Left lobe of liver (tissue), 2 donors: ENCODE measurements around the gene BHLHA9. TPM values are rescaled to one million over a fixed set of nuclear protein-coding genes. Genes with fewer than 3 reads are reported as not detected.

Experiments
- ATAC-seq: fragments of 200-7000 bp; cut with Tn5 transposase; one replicate; pipeline ENCODE4 v1.9.1; 2020; ENCODE audit warnings: mild to moderate bottlenecking, moderate library complexity
- DNase-seq: peaks from one replicate; pipeline ENCODE4 v3.0.0-alpha.2; 2020; ENCODE audit warnings: low spot score
- total RNA-seq: library from RNA; stranded (reverse); gene quantifications from one replicate; pipeline ENCODE4 v1.2.1, GENCODE V29; 2021
- donor health status: DM: no; HTN: no; CAD: no; lungs with moderate emphysema.
- donor health status: DM: no; HTN: yes; CAD: no.

BHLHA9 gene
- total RNA-seq, 1 donor from 2014 or later = 0.20 TPM

DNA sequence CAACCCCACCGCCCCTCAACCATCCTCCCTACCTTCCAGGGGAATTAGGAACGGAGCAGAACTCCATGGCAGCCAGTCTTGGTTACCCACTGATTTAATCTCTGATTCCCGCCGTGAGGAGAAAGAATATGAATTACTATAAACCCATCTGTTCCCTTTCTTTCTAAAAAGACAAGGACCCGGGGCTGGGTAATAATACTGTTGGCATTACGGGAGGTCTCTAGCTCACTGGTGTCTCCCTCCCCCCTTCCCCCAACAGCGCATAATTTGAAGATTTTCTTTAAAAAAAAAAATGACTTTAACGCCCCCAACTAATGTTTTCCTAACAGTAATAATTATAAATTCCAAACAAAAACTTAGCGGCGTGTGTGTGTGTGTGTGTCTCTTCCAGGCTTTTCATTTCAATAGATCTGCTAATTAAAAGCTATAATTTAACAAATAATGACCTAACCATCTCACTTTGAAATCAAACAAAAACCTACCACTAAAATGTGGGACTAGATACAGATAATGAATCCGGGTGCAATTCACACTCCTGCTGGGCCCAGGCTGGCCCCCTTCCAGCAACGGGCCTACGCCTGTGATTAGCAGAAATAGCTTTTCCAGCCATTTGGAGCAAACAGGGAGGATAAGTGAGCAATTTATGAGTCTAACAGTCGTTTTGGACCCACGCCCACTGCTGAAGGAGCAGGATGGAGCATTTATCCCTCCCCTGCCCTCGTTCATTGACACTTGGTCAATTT, 18.2 kb upstream of the BHLHA9 start:
- no peak for DNase-seq
- no peak for ATAC-seq

- no peak for ATAC-seq
- DNase-seq = no peak
These were observed 15.2 kb upstream of the BHLHA9 start for GRCh38 chr17:1255041-1255440.

DNA sequence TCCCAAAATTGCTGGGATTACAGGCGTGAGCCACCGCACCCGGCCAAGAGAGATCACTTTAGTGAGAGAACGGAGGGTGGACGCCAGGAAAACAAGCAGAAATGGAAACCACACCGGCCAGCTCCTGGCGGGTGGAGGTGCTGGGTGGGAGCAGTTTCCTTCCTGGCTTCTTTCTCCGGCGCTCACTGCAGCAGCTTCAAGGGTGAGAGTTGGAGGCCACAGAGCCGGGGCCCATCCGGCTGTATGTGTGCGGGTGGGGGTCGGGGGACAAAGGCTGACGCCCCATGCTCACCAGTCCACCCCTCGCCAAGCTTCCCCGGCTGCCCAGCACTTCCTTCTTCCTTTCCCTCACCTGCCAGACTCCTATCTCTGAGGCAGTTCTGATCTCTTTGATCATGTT, 13.5 kb upstream of the BHLHA9 start:
- DNase-seq = no peak
- no peak for ATAC-seq

DNA sequence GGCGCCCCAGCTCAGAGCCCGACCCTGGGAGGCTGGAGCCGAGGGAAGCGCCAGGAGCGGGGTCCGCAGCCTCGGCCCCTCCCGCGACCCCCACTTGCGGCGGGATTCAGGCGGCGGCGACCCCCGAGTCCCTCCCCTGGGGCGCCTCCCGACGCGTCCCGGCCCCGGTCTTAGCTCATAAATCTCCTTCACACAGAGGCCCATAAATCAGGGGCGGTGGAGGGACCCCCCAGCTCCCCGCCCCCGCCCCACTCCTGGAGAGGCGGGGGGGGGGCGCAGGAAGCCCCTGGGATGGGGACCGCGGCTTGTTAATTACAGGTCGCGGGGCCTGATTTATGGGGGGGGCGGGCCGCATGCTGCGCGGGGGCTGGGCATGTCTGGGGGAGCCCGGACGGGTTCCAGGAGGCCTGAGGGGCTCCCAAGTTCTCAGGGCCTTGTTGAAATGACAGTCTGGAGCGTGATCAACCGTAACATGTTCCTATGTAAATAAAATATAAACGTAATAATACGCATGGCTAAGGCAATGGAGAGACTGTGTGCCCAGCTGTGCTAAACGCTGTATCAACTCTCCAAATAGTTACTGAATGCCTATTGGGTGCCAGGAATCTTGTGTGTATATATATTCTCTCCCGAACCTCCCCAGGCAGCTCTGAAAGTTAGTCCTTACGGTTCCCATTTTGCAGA, 10.0 kb upstream of the BHLHA9 start:
- DNase-seq = no peak
- no peak for ATAC-seq

- no peak for DNase-seq
- ATAC-seq = no peak
These were observed 9.5 kb upstream of the BHLHA9 start for GRCh38 chr17:1260770-1261161.

DNA sequence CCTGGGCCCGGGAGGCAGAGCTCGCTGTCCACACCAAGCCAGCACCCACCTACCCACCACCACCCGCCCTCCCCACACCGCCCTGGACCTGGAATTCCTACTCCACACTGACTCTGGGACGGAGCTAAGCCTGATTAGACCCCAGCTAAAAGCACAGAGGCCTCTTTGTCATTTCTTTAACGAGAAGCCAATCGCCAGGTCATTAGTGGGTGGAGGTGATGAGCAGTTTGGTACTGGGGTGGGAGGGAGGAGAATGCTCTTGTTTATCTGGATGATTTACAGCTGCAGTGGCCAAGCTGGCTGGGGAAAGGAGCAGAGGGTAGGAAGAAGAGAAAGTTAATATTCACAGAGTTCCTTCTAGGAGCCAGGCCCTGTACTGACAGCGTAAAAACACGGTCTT, 6.0 kb upstream of the BHLHA9 start:
- ATAC-seq (no peak), DNase-seq (no peak)

GRCh38 chr17:1267471-1267943, 2.7 kb upstream of the BHLHA9 start:
- ATAC-seq = peak; percentile 20

GRCh38 chr17:1271030-1271423, 783 bp downstream of the BHLHA9 start:
- DNase-seq (no peak), ATAC-seq (no peak)

More at GRCh38 chr17:1267471-1267943, 2.7 kb upstream of the BHLHA9 start:
- DNase-seq = no peak

- ATAC-seq (no peak), DNase-seq (no peak)
These were observed 1.2 kb downstream of the BHLHA9 start for GRCh38 chr17:1271441-1271840.

GRCh38 chr17:1272701-1273100, 2.5 kb downstream of the BHLHA9 start:
- ATAC-seq (no peak), DNase-seq (no peak)

DNA sequence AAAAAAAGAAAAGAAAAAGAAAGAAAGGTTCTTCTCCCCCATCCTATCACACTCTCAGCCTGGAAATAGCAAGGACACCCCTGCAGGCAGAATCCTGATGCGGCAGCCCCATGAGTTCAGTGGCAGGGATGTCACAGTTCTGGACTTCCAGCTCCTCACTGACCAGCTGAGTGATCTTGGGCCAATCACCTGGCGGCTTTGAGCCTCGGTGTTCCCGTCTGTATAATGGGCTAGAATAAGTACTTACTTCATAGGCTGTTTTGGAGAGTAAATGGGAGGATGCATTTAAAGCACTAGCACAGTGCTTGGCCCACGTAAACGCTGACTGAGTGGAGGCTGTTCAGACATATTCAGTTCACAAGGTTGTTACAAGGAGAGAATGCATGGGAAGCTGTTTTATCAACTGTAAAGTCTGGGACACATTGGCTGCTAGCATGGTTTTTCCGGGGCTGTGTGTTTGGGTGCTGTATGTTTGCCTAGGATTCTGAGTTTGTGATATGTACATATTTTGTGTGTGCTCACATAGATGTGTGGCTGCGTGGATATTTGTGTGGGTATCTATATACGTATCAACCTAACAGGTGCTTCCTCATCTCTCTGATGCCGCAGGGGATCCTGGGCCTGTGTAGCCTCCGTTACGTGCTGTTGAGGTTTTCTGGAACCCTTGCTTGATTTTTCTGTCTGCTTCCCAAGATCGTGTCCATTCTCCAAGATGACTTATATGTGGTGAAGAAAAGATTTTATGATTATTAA, 3.4 kb downstream of the BHLHA9 start:
- ATAC-seq = no peak
- DNase-seq = no peak

DNA sequence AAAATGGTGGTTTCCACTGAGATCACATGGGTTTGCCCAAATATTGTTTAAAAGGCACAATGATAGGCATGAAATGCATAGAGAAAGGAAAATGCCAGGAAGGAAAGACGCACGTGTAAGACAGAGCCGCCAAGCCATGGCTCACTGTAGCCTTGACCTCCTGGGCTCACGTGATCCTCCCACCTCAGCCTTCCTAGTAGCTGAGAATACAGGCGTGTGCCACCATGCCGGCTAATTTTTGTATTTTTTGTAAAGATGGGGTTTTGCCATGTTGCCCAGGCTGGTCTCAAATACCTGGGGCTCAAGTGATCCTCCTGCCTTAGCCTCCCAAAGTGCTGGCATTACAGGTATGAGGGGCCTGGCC, 4.0 kb downstream of the BHLHA9 start:
- DNase-seq = no peak
- no peak for ATAC-seq

DNA sequence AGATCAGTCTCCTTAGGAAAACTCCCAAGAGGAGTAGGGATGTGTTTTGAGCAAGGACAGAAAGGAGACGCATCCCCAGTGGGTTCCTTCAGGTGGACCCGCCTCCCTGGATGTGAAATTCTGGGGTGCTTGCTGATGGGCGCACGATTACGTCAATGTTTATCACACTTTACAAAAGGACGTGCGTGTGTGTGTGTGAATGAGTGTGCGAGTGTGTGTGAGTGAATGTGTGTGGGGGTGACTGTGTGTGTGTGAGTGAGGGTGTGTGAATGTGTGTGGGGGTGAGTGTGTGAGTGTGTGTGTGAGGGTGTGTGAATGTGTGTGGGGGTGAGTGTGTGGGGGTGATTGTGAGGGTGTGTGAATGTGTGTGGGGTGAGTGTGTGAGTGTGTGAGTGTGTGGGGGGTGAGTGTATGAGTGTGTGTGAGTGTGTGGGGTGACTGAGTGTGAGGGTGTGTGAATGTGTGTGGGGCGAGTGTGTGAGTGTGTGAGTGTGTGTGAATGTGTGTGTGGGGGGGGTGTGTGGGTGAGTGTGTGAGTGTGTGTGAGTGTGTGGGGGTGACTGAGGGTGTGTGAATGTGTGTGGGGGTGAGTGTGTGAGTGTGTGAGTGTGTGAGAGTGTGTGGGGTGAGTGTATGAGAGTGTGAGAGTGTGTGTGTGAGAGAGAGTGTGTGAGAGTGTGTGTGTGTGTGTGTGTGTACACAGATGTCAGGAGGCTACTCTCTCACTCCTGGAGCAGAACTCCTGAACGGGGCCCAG, 5.1 kb downstream of the BHLHA9 start:
- ATAC-seq = no peak

GRCh38 chr17:1275962-1276736, 5.9 kb downstream of the BHLHA9 start:
- ATAC-seq (peak; percentile 87), DNase-seq (peak; percentile 57)

More for the DNA sequence above, 5.1 kb downstream of the BHLHA9 start:
- DNase-seq = no peak

- no peak for ATAC-seq
- no peak for DNase-seq
These were observed 10.4 kb downstream of the BHLHA9 start for GRCh38 chr17:1280652-1281051.

- DNase-seq = no peak
- no peak for ATAC-seq
These were observed 16.3 kb downstream of the BHLHA9 start for GRCh38 chr17:1286379-1287106.

DNA sequence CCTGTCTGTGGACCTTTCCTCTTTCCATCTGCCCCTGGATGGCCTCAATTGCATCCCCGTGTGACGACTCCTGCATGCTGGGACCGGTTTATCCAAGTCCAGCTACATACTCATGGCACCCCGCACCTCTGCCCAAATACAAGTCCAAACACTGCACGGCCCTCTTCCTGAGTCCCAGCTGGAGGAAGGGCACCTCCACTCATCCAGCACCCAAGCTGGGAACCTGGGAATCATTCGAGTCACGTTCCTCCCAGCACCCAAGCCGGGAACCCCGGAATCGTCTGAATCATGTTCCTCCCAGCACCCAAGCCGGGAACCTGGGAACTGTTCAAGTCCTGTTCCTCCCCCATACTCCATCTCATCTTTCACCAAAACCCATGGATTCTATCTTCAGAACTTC, 19.5 kb downstream of the BHLHA9 start:
- ATAC-seq (no peak), DNase-seq (no peak)

DNA sequence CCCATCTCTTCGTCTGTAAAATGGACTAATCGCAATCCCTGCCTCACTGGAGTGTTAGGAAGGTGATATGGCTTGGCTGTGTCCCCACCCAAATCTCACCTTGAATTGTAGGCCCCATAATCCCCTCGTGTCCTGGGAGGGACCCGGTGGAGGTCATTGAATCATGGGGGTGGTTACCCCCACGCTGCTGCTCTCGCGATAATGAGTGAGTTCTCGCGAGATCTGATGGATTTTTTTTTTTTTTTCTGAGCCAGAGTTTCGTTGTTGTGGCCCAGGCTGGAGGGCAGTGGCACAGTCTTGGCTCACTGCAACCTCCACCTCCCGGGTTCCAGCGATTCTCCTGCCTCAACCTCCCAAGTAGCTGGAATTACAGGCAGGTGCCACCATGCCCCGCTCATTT, 20.4 kb downstream of the BHLHA9 start:
- ATAC-seq (no peak), DNase-seq (no peak)

GRCh38 chr17:1294157-1294717, 24.0 kb downstream of the BHLHA9 start:
- no peak for ATAC-seq
- DNase-seq = no peak
